ENCODE measurements around the gene CHN1. TPM values are rescaled to one million over a fixed set of nuclear protein-coding genes. Genes with fewer than 3 reads are reported as not detected.

The CHN1 gene
- total RNA-seq, 4 donors from 2014 or later = 6.4 to 23.8 (median 8.7) TPM

GRCh38 chr2:174780856-174781255 is 224.3 kb downstream of the CHN1 start:
- DNase-seq (ENCODE audit: low spot score) = no peak
- TF ChIP-seq CTCF (IDR thresholded peaks at IDR 0.05) = no peak
- ATAC-seq (ENCODE audit: low FRiP score) = no peak

GRCh38 chr2:174780191-174780840 is 224.9 kb downstream of the CHN1 start:
- no peak for DNase-seq (ENCODE audit: low spot score)
- no peak for ATAC-seq (ENCODE audit: low FRiP score)

DNA sequence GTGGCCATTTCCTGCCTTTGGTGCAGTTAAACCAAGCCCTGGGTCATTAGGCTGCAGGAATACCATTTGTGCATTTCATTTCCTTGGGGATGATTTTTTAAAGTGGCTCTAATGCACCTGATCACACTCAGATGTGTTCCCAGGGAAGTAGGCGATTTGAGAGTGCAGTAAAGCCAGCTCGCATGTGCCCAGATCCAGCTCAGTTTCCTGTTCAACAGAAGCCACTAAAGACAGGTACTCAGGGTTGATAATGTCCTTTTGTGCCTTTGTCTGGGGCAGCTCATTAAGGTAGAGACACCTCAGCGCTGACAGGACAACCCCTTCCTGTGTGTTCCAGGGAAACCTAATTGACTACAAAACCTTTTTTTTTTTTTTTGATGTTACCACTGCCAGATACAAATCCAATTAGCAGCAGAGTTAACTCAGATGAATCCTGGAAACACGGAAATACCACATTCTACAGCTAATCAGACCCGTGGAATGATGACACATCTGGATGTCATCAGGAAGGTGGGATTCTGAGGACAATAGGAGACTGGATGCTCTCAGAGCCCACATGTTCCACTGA is 225.7 kb downstream of the CHN1 start:
- DNase-seq (ENCODE audit: low spot score) (no peak), ATAC-seq (ENCODE audit: low FRiP score) (no peak)
- no peak for TF ChIP-seq CTCF (IDR thresholded peaks at IDR 0.05)

More at GRCh38 chr2:174780191-174780840, 224.9 kb downstream of the CHN1 start:
- TF ChIP-seq CTCF (IDR thresholded peaks at IDR 0.05) = no peak

DNA sequence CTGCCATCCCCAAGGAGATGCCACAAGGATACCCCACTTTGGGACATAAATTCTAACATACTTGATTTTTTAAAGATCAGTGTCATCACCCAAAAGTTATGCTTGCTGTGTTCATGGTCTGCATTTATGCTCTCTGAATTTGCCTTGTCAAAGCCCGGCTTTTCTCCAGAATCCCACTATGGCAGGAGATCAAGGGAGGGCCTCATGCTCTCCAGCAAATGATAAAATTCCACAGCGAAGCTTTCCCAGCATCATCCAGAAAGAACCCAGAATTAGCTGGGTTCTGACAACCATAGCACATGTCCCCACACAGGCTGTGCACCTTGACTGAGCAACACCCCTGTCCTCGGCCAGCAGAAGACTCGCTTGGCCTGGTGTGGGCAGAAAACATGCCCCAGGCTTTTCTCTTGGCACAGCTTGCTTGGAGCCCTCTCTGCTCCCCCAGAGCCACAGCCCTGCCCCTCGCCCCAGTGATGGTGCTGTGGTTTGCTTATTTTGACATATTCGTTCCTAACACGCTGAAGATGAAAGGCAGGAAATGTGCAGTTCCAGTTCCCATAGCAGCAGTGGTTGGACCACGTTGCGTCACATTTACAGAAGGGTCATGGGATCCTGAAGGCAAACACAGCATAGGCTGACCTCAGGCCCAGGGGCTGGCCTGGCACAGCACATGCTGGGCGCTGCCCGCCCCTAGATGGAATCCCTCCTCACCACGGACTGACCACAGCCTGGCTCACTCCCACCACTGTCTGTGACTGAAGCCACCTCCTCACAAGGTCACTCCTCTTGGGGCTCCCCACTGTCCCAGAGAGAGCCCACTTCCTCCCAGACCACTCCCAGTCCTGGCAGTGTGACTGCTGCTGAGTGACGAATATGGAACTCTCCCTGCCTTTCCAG is 226.8 kb downstream of the CHN1 start:
- TF ChIP-seq CTCF (IDR thresholded peaks at IDR 0.05) = no peak
- DNase-seq (ENCODE audit: low spot score) (no peak), ATAC-seq (ENCODE audit: low FRiP score) (no peak)

DNA sequence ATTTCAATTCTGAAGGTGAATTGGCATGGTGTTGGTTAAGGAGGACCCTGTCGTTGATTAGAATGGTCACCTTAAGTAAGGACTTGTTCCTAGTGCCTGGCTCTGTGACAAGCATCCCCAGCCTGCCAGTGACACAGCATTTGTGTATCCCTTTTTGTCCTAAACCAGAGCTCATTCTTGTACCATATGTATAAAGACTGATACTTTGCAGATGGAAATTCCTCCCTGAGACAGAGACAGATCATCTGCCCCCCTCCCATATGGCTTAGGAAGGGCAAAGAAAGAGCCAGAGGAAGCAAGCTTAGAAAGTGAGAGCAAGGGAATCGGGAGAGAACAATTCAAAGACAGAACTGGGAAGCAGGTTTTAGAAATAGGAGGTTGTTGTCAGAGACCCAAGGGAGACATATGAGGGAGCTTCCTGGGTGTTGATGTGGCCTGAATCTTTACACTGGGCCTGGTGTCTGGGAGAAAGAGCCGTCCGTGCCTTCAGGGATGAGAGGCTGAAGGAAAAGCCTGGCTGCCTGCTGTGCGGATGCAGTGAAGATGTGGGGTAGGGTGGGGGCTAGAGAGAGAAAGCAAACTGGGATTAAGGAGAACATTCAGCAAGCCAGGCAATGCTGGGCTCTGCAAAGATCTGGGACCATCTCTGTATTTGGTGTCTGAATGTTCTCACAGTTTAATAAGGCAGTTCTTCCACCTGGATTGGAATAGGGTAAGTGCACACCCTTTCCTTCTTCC is 227.7 kb downstream of the CHN1 start:
- no peak for TF ChIP-seq CTCF (IDR thresholded peaks at IDR 0.05)
- DNase-seq (ENCODE audit: low spot score) (no peak), ATAC-seq (ENCODE audit: low FRiP score) (no peak)

DNA sequence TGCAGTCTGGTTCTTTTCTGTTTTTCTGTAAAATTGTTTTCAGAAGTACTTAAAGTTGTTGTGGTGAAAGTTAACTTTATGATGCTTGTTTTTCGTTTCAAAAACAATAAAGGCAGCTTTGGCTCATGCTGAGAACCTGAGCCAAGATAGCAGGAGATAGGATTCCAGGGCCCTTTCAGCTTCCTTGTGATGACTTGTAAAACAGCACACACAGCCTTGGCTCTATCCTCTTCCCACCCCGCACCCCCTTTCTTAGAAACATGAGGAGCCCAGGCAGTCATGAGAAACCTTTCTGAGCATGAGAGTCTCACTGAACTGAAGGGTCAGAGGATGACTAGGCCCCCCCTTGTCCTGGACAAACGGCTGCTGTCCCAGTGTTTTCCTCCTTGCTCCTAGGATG is 228.5 kb downstream of the CHN1 start:
- TF ChIP-seq CTCF (IDR thresholded peaks at IDR 0.05) = no peak
- no peak for DNase-seq (ENCODE audit: low spot score)
- ATAC-seq (ENCODE audit: low FRiP score) = no peak
